HG03521 (cell line): ENCODE data around the gene POR.
"Not testable (repeated sequence)": the region's sequence is repeated elsewhere in the genome, so short reads cannot be mapped to it uniquely, and the experiment has no call there.

Source experiments
- ATAC-seq: cut with Tn5 transposase; IDR thresholded peaks from one replicate; pipeline ENCODE4 v1.9.1; 2021; ENCODE audit warnings: mild to moderate bottlenecking, moderate library complexity; ENCODE audit not compliant: unreplicated experiment

Gene POR

GRCh38 chr7:75988568-75989499, 73.9 kb downstream of the POR start:
- ATAC-seq = no peak

GRCh38 chr7:75989500-75990388, 74.8 kb downstream of the POR start:
- no peak for ATAC-seq

GRCh38 chr7:75991531-75992082, 76.7 kb downstream of the POR start:
- no peak for ATAC-seq

GRCh38 chr7:75992083-75992755, 77.3 kb downstream of the POR start:
- ATAC-seq = no peak

GRCh38 chr7:75993689-75994387, 78.9 kb downstream of the POR start:
- ATAC-seq = peak; percentile 4

GRCh38 chr7:75994388-75995051, 79.6 kb downstream of the POR start, which contains the start of gene TMEM120A:
Gene TMEM120A (minus strand): TSS chr7:75994595. CDS start chr7:75994570, 25 bp downstream.
- ATAC-seq = peak; percentile 95

- ATAC-seq = no peak
These were observed 80.1 kb downstream of the POR start for GRCh38 chr7:75995052-75995471.

- ATAC-seq = no peak
These were observed 81.0 kb downstream of the POR start for GRCh38 chr7:75995996-75996395.

GRCh38 chr7:75996476-75996875, 81.5 kb downstream of the POR start:
- no peak for ATAC-seq

GRCh38 chr7:75998038-75998437, 83.1 kb downstream of the POR start:
- no peak for ATAC-seq

- ATAC-seq = no peak
These were observed 85.6 kb downstream of the POR start for GRCh38 chr7:76000566-76000965.

GRCh38 chr7:76002139-76002538, 87.2 kb downstream of the POR start:
- ATAC-seq = no peak

GRCh38 chr7:76002822-76003221, 87.9 kb downstream of the POR start:
- no peak for ATAC-seq

GRCh38 chr7:76003351-76003750, 88.4 kb downstream of the POR start:
- ATAC-seq = no peak

- ATAC-seq = not testable (repeated sequence)
These were observed 90.0 kb downstream of the POR start for GRCh38 chr7:76005004-76005403.

GRCh38 chr7:76008156-76008687, 93.3 kb downstream of the POR start:
- ATAC-seq = no peak

GRCh38 chr7:76009672-76010600, 95.0 kb downstream of the POR start:
- ATAC-seq = no peak

GRCh38 chr7:76011442-76011861, 96.5 kb downstream of the POR start:
- ATAC-seq = no peak
